Measurements from ENCODE around the gene HGFAC. TPM values are rescaled to one million over a fixed set of nuclear protein-coding genes. Genes with fewer than 3 reads are reported as not detected.

The HGFAC gene
- total RNA-seq, 1 donor from 2014 or later: not detected

DNA sequence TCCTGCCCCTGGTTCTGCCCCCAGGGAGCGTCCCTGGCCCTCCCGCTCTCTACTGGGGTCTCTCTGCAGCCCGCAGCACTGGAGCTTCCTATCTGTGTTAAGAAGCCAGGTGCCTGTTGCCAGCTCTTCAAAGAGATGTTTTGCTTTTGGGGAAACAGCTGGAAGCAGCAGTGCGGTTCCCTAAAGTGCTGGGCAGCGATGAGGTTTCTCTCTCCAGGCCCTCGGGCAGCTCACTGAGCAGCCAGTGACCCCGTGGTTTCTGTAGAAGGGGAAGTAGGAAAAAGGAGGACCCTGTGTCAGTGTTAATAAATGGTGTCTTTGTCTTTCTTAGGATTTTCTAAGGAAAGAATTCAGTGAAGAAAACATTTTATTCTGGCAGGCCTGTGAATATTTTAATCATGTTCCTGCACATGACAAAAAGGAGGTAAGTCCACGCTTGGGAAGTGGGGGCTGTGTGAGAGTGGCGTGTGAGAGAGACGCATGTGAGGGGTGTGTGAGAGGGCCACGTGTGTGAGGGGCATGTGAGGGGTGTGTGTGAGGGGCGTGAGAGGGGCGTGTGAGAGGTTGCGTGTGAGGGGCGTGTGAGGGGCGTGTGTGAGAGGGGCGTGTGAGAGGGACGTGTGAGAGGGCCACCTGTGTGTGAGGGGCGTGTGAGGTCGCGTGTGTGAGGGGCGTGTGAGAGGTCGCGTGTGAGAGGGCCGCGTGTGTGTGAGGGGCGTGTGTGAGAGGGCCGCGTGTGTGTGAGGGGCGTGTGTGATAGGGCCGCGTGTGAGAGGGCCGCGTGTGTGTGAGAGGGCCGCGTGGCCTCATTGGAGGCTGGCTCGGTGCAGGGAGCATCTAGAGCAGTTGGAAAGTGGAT lies 27.1 kb upstream of the HGFAC start:
- no peak overlapping the region for H3K27ac ChIP-seq
- no peaks in the 10 kb centered on the region for H3K4me1 ChIP-seq
- DNase-seq (ENCODE audit: extremely low spot score in 2 of 2): no peak
- TF ChIP-seq POLR2A (IDR thresholded peaks at IDR 0.05): no peak
- TF ChIP-seq, protein P1, sequence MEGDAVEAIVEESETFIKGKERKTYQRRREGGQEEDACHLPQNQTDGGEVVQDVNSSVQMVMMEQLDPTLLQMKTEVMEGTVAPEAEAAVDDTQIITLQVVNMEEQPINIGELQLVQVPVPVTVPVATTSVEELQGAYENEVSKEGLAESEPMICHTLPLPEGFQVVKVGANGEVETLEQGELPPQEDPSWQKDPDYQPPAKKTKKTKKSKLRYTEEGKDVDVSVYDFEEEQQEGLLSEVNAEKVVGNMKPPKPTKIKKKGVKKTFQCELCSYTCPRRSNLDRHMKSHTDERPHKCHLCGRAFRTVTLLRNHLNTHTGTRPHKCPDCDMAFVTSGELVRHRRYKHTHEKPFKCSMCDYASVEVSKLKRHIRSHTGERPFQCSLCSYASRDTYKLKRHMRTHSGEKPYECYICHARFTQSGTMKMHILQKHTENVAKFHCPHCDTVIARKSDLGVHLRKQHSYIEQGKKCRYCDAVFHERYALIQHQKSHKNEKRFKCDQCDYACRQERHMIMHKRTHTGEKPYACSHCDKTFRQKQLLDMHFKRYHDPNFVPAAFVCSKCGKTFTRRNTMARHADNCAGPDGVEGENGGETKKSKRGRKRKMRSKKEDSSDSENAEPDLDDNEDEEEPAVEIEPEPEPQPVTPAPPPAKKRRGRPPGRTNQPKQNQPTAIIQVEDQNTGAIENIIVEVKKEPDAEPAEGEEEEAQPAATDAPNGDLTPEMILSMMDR (IDR thresholded peaks at IDR 0.05): no peak
- no peak for TF ChIP-seq POLR2AphosphoS5 (IDR thresholded peaks at IDR 0.05; ENCODE audit: insufficient read depth in 1 of 2, low read depth in 1 of 2)
- no peaks in the 10 kb centered on the region for H3K9me3 ChIP-seq
- no peak overlapping the region for H3K4me3 ChIP-seq
- H3K27me3 ChIP-seq: no peaks in the 10 kb centered on the region
- H3K36me3 ChIP-seq: peaks cover 0 to 34% of the 10 kb centered on the region in 2 donors
- intact Hi-C loops (cut with DNase I): no loop called here

GRCh38 chr4:3415471-3416141 lies 26.2 kb upstream of the HGFAC start:
- intact Hi-C loops (cut with DNase I): no loop called here
- no peak for DNase-seq (ENCODE audit: extremely low spot score in 2 of 2)
- Histone ChIP-seq H3K9me3 (no peaks in the 10 kb centered on the region), H3K36me3 (peaks cover 0 to 34% of the 10 kb centered on the region in 2 donors), H3K4me3 (no peak overlapping the region), H3K27ac (no peak overlapping the region), H3K27me3 (no peaks in the 10 kb centered on the region), H3K4me1 (no peaks in the 10 kb centered on the region)
- TF ChIP-seq, protein P1 (IDR thresholded peaks at IDR 0.05): no peak
- no peak for TF ChIP-seq POLR2A (IDR thresholded peaks at IDR 0.05)
- TF ChIP-seq POLR2AphosphoS5 (IDR thresholded peaks at IDR 0.05; ENCODE audit: insufficient read depth in 1 of 2, low read depth in 1 of 2): no peak

- Histone ChIP-seq H3K27me3 (no peaks in the 10 kb centered on the region), H3K4me3 (no peak overlapping the region), H3K9me3 (no peaks in the 10 kb centered on the region), H3K27ac (no peak overlapping the region), H3K36me3 (peaks cover 0 to 34% of the 10 kb centered on the region in 2 donors), H3K4me1 (no peaks in the 10 kb centered on the region)
- DNase-seq (ENCODE audit: extremely low spot score in 2 of 2): no peak
- intact Hi-C loops (cut with DNase I): no loop called here
- TF ChIP-seq POLR2AphosphoS5 (IDR thresholded peaks at IDR 0.05; ENCODE audit: insufficient read depth in 1 of 2, low read depth in 1 of 2) (no peak), POLR2A (IDR thresholded peaks at IDR 0.05) (no peak)
- TF ChIP-seq, protein P1 (IDR thresholded peaks at IDR 0.05): no peak
These were observed 25.5 kb upstream of the HGFAC start for GRCh38 chr4:3416270-3416669.

- H3K4me1 ChIP-seq: no peaks in the 10 kb centered on the region
These were observed 24.9 kb upstream of the HGFAC start for GRCh38 chr4:3416821-3417221.

More at GRCh38 chr4:3416821-3417221, 24.9 kb upstream of the HGFAC start:
- Histone ChIP-seq H3K27ac (no peak overlapping the region), H3K36me3 (peaks cover 0 to 36% of the 10 kb centered on the region in 2 donors), H3K9me3 (no peaks in the 10 kb centered on the region), H3K27me3 (no peaks in the 10 kb centered on the region), H3K4me3 (no peak overlapping the region)
- DNase-seq (ENCODE audit: extremely low spot score in 2 of 2): no peak
- intact Hi-C loops (cut with DNase I): no loop called here
- TF ChIP-seq POLR2A (IDR thresholded peaks at IDR 0.05) (no peak), POLR2AphosphoS5 (IDR thresholded peaks at IDR 0.05; ENCODE audit: insufficient read depth in 1 of 2, low read depth in 1 of 2) (no peak)
- TF ChIP-seq, protein P1 (IDR thresholded peaks at IDR 0.05): no peak
